LoVo (cell line): ENCODE measurements around the gene STBD1.
A peak's percentile ranks its signal among the peaks of the same experiment; 100 is the strongest.
"Not testable (repeated sequence)": the region's sequence is repeated elsewhere in the genome, so short reads cannot be mapped to it uniquely, and the experiment has no call there.

ENCODE experiments used
- DNase-seq: peaks from one replicate; pipeline ENCODE4 v3.0.0-alpha.2; 2016; ENCODE audit warnings: low spot score

Gene STBD1

GRCh38 chr4:76305971-76306881 lies at the start of gene STBD1:
Gene STBD1, plus strand, starts transcription at chr4:76306733. Its CDS starts 37 bp downstream, at chr4:76306770.
- DNase-seq: peak; percentile 80

- DNase-seq: no peak
Observed at GRCh38 chr4:76256968-76257367, 49.6 kb upstream of the STBD1 start.

- no peak for DNase-seq
Observed at GRCh38 chr4:76257824-76258223, 48.7 kb upstream of the STBD1 start.

GRCh38 chr4:76260571-76260970 lies 46.0 kb upstream of the STBD1 start:
- DNase-seq: no peak

- DNase-seq: no peak
Observed at GRCh38 chr4:76265631-76266218, 40.8 kb upstream of the STBD1 start.

GRCh38 chr4:76266627-76267026 lies 39.9 kb upstream of the STBD1 start:
- DNase-seq: no peak

GRCh38 chr4:76267811-76268210 lies 38.7 kb upstream of the STBD1 start:
- no peak for DNase-seq

GRCh38 chr4:76270244-76271175 lies 36.0 kb upstream of the STBD1 start:
- no peak for DNase-seq

GRCh38 chr4:76271248-76271647 lies 35.3 kb upstream of the STBD1 start:
- DNase-seq: no peak

GRCh38 chr4:76272073-76272472 lies 34.5 kb upstream of the STBD1 start:
- DNase-seq: no peak

- no peak for DNase-seq
Observed at GRCh38 chr4:76272582-76272981, 34.0 kb upstream of the STBD1 start.

- no peak for DNase-seq
Observed at GRCh38 chr4:76272999-76273398, 33.5 kb upstream of the STBD1 start.

- DNase-seq: no peak
Observed at GRCh38 chr4:76275486-76276124, 30.9 kb upstream of the STBD1 start.

GRCh38 chr4:76276813-76277212 lies 29.7 kb upstream of the STBD1 start:
- DNase-seq: no peak

GRCh38 chr4:76277667-76278066 lies 28.9 kb upstream of the STBD1 start:
- no peak for DNase-seq

GRCh38 chr4:76278583-76278982 lies 27.9 kb upstream of the STBD1 start:
- no peak for DNase-seq

- no peak for DNase-seq
Observed at GRCh38 chr4:76279462-76279861, 27.1 kb upstream of the STBD1 start.

- DNase-seq: no peak
Observed at GRCh38 chr4:76280488-76281441, 25.8 kb upstream of the STBD1 start.

GRCh38 chr4:76281594-76281993 lies 24.9 kb upstream of the STBD1 start:
- DNase-seq: not testable (repeated sequence)

GRCh38 chr4:76282941-76283689 lies 23.4 kb upstream of the STBD1 start:
- peak; percentile 16 for DNase-seq
